SK-N-SH treated with all-trans-retinoic acid at 6 μM for 48 hours (cell line): Measurements from ENCODE around the gene SART3.
A peak's percentile ranks its signal among the peaks of the same experiment; 100 is the strongest.

Experiments used
- ATAC-seq: fragments of 200-7000 bp; cut with Tn5 transposase; 3 replicates; pipeline ENCODE4 v1.9.1; 2020; ENCODE audit warnings: mild to moderate bottlenecking, moderate library complexity
- ARNTL ChIP-seq: fragments of 450-650 bp; formaldehyde crosslinking; IDR thresholded peaks from 2 replicates; pipeline ENCODE4 v1.5.0; 2020; ENCODE audit warnings: low read depth, mild to moderate bottlenecking, moderate library complexity, borderline replicate concordance
- ESRRG ChIP-seq: fragments of 250-450 bp; sonication (Bioruptor Pico); IDR thresholded peaks from 2 replicates; pipeline ENCODE4 v1.6.1; 2021; ENCODE audit warnings: mild to moderate bottlenecking
- GLIS3 ChIP-seq: fragments of 250-450 bp; sonication (Bioruptor Pico); IDR thresholded peaks from 2 replicates; pipeline ENCODE4 v1.5.0; 2020; ENCODE audit warnings: mild to moderate bottlenecking, moderate library complexity
- ISL1 ChIP-seq: fragments of 250-450 bp; sonication (Bioruptor Pico); IDR thresholded peaks from 2 replicates; pipeline ENCODE4 v2.1.2; 2022; ENCODE audit warnings: mild to moderate bottlenecking, moderate library complexity
- OSR1 ChIP-seq: fragments of 250-450 bp; sonication (Bioruptor Pico); IDR thresholded peaks from 2 replicates; pipeline ENCODE4 v1.8.0; 2022; ENCODE audit warnings: moderate library complexity, mild to moderate bottlenecking, inconsistent platforms
- PPARA ChIP-seq: fragments of 250-450 bp; sonication (Bioruptor Pico); IDR thresholded peaks from 2 replicates; pipeline ENCODE4 v1.5.0; 2020; ENCODE audit warnings: mild to moderate bottlenecking, borderline replicate concordance
- RARB ChIP-seq: fragments of 250-450 bp; sonication (Bioruptor Pico); IDR thresholded peaks from 2 replicates; pipeline ENCODE4 v1.8.0; 2021; ENCODE audit warnings: mild to moderate bottlenecking, moderate library complexity
- SNAI2 ChIP-seq: fragments of 250-450 bp; sonication (Bioruptor Pico); IDR thresholded peaks from 2 replicates; pipeline ENCODE4 v1.5.0; 2020; ENCODE audit warnings: mild to moderate bottlenecking, moderate library complexity
- ZC3H10 ChIP-seq: fragments of 250-450 bp; sonication (Bioruptor Pico); IDR thresholded peaks from 2 replicates; pipeline ENCODE4 v1.5.1; 2021; ENCODE audit warnings: mild to moderate bottlenecking, moderate library complexity
- ZFP3 ChIP-seq: fragments of 250-450 bp; sonication (Bioruptor Pico); IDR thresholded peaks from 2 replicates; pipeline ENCODE4 v1.5.0; 2020; ENCODE audit warnings: mild to moderate bottlenecking, moderate library complexity
- ZFP30 ChIP-seq: fragments of 450-650 bp; formaldehyde crosslinking; IDR thresholded peaks from 2 replicates; pipeline ENCODE4 v1.5.0; 2022; ENCODE audit warnings: mild to moderate bottlenecking, moderate library complexity
- ZNF565 ChIP-seq: fragments of 450-650 bp; formaldehyde crosslinking; conservative IDR thresholded peaks from 2 replicates; pipeline ENCODE4 v1.5.0; 2020; ENCODE audit warnings: low read depth, mild to moderate bottlenecking, moderate library complexity
- ZNF70 ChIP-seq: fragments of 450-650 bp; formaldehyde crosslinking; IDR thresholded peaks from 2 replicates; pipeline ENCODE4 v1.5.0; 2020; ENCODE audit warnings: mild to moderate bottlenecking, moderate library complexity
- ZNF8 ChIP-seq: fragments of 450-650 bp; formaldehyde crosslinking; IDR thresholded peaks from 2 replicates; pipeline ENCODE4 v1.5.0; 2020; ENCODE audit warnings: mild to moderate bottlenecking, moderate library complexity
- TF ChIP-seq, protein P1 (sequence below): fragments of 250-450 bp; sonication (Bioruptor Pico); IDR thresholded peaks from 2 replicates; pipeline ENCODE4 v1.8.0; 2021; ENCODE audit warnings: low read depth, mild to moderate bottlenecking, moderate library complexity, borderline replicate concordance
- TF ChIP-seq, protein P2 (sequence below): fragments of 250-450 bp; sonication (Bioruptor Pico); IDR thresholded peaks from 2 replicates; pipeline ENCODE4 v1.5.1; 2020; ENCODE audit warnings: low read depth, mild to moderate bottlenecking, moderate library complexity
- TF ChIP-seq, protein P3 (sequence below): fragments of 250-450 bp; sonication (Bioruptor Pico); IDR thresholded peaks from 2 replicates; pipeline ENCODE4 v1.5.1; 2021; ENCODE audit warnings: mild to moderate bottlenecking, moderate library complexity
- TF ChIP-seq, protein P4 (sequence below): fragments of 250-450 bp; sonication (Bioruptor Pico); IDR thresholded peaks from 2 replicates; pipeline ENCODE4 v1.5.0; 2020; ENCODE audit warnings: mild to moderate bottlenecking, moderate library complexity

The SART3 gene

DNA sequence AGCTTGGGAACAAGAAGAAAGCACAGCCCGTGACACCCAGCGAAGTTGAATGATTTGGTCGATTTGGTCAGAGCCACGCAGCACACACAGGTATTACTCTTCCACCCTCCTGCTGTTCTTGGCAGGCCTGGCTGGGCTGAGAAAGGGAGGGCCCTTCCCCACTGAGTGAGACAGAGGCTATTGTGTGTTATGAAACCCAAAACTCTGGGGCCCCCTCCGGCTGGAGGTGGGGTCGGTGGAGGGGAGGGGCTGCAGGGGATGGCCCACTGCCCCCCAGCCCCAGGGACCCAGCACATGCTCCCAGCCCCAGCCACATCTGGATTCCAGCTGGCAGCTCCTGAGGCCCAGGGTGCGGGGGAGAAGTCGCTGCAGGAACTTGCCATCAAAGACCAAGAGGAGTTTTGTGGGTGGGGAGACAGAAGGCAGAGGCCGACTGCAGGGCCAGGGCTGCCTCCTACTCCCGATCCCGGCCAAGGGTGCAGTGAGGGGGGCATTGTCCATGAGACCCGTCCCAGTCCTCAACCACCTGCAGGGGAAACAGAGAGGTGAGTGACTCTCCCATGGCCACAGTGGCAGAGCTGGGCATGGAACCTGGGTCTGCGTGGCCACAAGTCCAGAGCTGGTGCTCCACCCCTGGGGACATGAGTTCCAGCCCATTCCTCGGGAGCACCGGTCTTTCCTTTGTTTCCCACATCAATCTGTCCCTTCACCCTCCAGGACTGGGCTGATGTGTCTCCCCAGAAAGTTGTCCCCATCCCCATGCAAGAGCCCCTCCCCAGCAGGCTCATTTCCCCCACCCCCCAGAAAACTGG is 28.3 kb upstream of the SART3 start:
- TF ChIP-seq, protein P1, sequence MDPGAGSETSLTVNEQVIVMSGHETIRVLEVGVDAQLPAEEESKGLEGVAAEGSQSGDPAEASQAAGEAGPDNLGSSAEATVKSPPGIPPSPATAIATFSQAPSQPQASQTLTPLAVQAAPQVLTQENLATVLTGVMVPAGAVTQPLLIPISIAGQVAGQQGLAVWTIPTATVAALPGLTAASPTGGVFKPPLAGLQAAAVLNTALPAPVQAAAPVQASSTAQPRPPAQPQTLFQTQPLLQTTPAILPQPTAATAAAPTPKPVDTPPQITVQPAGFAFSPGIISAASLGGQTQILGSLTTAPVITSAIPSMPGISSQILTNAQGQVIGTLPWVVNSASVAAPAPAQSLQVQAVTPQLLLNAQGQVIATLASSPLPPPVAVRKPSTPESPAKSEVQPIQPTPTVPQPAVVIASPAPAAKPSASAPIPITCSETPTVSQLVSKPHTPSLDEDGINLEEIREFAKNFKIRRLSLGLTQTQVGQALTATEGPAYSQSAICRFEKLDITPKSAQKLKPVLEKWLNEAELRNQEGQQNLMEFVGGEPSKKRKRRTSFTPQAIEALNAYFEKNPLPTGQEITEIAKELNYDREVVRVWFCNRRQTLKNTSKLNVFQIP (CRISPR knock-in tag): no peak
- peak; percentile 72 for ATAC-seq

DNA sequence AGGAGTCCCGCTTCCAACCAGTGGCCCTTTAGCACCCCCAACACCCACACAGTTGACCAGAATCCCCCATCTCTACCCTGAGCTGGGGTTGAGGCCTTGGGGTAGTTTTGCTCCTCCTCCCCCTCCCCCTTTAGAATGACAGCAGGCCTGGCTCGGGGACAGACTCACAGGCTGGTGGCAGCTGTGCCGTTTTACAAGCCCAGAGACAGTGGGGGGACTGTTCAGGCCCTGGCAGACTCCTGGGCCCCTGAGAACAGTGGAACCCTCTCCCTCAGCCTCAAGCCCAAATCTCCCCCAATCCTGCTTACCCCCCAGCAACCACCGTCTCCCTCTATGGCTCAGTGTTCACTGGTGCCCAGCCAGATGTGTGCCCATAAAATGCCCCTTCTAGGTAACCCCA is 26.9 kb upstream of the SART3 start:
- TF ChIP-seq ZNF565 (CRISPR knock-in tag) (no peak), RARB (CRISPR knock-in tag) (no peak), OSR1 (CRISPR knock-in tag) (no peak), ZFP30 (CRISPR knock-in tag) (no peak), ZC3H10 (CRISPR knock-in tag) (no peak), ESRRG (CRISPR knock-in tag) (no peak), ARNTL (no peak), ZFP3 (CRISPR knock-in tag) (no peak), SNAI2 (CRISPR knock-in tag) (no peak), ISL1 (CRISPR knock-in tag) (no peak), GLIS3 (CRISPR knock-in tag) (no peak), PPARA (CRISPR knock-in tag) (no peak), ZNF70 (CRISPR knock-in tag) (no peak), ZNF8 (no peak)
- TF ChIP-seq, protein P2, sequence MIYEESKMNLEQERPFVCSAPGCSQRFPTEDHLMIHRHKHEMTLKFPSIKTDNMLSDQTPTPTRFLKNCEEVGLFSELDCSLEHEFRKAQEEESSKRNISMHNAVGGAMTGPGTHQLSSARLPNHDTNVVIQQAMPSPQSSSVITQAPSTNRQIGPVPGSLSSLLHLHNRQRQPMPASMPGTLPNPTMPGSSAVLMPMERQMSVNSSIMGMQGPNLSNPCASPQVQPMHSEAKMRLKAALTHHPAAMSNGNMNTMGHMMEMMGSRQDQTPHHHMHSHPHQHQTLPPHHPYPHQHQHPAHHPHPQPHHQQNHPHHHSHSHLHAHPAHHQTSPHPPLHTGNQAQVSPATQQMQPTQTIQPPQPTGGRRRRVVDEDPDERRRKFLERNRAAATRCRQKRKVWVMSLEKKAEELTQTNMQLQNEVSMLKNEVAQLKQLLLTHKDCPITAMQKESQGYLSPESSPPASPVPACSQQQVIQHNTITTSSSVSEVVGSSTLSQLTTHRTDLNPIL (CRISPR knock-in tag): no peak
- TF ChIP-seq, protein P3, sequence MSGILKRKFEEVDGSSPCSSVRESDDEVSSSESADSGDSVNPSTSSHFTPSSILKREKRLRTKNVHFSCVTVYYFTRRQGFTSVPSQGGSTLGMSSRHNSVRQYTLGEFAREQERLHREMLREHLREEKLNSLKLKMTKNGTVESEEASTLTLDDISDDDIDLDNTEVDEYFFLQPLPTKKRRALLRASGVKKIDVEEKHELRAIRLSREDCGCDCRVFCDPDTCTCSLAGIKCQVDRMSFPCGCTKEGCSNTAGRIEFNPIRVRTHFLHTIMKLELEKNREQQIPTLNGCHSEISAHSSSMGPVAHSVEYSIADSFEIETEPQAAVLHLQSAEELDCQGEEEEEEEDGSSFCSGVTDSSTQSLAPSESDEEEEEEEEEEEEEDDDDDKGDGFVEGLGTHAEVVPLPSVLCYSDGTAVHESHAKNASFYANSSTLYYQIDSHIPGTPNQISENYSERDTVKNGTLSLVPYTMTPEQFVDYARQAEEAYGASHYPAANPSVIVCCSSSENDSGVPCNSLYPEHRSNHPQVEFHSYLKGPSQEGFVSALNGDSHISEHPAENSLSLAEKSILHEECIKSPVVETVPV (CRISPR knock-in tag): no peak
- TF ChIP-seq, protein P4, sequence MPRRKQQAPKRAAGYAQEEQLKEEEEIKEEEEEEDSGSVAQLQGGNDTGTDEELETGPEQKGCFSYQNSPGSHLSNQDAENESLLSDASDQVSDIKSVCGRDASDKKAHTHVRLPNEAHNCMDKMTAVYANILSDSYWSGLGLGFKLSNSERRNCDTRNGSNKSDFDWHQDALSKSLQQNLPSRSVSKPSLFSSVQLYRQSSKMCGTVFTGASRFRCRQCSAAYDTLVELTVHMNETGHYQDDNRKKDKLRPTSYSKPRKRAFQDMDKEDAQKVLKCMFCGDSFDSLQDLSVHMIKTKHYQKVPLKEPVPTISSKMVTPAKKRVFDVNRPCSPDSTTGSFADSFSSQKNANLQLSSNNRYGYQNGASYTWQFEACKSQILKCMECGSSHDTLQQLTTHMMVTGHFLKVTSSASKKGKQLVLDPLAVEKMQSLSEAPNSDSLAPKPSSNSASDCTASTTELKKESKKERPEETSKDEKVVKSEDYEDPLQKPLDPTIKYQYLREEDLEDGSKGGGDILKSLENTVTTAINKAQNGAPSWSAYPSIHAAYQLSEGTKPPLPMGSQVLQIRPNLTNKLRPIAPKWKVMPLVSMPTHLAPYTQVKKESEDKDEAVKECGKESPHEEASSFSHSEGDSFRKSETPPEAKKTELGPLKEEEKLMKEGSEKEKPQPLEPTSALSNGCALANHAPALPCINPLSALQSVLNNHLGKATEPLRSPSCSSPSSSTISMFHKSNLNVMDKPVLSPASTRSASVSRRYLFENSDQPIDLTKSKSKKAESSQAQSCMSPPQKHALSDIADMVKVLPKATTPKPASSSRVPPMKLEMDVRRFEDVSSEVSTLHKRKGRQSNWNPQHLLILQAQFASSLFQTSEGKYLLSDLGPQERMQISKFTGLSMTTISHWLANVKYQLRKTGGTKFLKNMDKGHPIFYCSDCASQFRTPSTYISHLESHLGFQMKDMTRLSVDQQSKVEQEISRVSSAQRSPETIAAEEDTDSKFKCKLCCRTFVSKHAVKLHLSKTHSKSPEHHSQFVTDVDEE (CRISPR knock-in tag): no peak
- TF ChIP-seq, protein P1 (CRISPR knock-in tag): no peak
- TF ChIP-seq, all 23 proteins: peak for 0
- ATAC-seq: no peak

DNA sequence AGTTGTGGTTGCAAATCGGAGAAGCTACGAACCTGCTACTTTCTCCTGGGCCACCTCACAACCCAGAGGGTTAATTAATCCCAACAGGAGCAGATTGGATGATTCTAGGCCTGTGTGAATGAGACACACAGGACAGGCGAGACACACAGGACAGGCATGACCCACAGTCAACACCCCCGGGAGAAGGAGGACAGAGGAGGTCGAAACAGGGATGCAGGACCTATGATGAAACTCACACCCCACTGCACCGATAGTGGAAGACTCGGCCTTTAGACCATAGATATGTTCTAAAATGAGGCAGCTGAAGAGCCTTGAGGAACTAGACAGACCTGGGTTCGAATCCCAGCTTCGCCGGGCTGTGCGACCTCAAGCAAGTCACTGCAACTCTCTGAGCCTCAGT is 25.3 kb upstream of the SART3 start:
- TF ChIP-seq, protein P1 (CRISPR knock-in tag): no peak
- no peak for TF ChIP-seq ISL1 (CRISPR knock-in tag)
- no peak for TF ChIP-seq RARB (CRISPR knock-in tag)
- no peak for TF ChIP-seq ZC3H10 (CRISPR knock-in tag)
- ATAC-seq: no peak
